Prostate gland (tissue), 2 donors: ENCODE results near the gene FOS. TPM values are rescaled to one million over a fixed set of nuclear protein-coding genes. Genes with fewer than 3 reads are reported as not detected.

Experiments used
- DNase-seq: peaks from one replicate; pipeline ENCODE4 v3.0.0-alpha.2; 2019; ENCODE audit warnings: low spot score
- H3K27ac ChIP-seq, 2 donors: fragments of 200-600 bp; sonication (generic); 2 replicates each; pipeline ENCODE4 v1.5.1; 2017 to 2019
- H3K27me3 ChIP-seq: fragments of 200-600 bp; sonication (generic); replicated peaks from 2 replicates; pipeline ENCODE4 v1.5.1; 2019; ENCODE audit not compliant: insufficient read depth
- H3K36me3 ChIP-seq, 2 donors: fragments of 200-600 bp; sonication (generic); 1 replicate in 1 of 2; 2 replicates in 1 of 2; pipeline versions ENCODE4 v1.5.1 to v1.8.1; 2017 to 2019
- H3K4me1 ChIP-seq: fragments of 200-600 bp; sonication (generic); replicated peaks from 2 replicates; pipeline ENCODE4 v1.5.1; 2019
- H3K4me3 ChIP-seq, 2 donors: fragments of 200-600 bp; sonication (generic); 2 replicates each; pipeline ENCODE4 v1.5.1; 2017 to 2019
- H3K9me3 ChIP-seq: fragments of 200-600 bp; sonication (generic); 2 replicates; pipeline ENCODE4 v1.5.1; 2017
- CTCF ChIP-seq, 4 experiments: fragments of 200-600 bp in 2 of 4; fragments of 450-650 bp in 2 of 4; sonication (generic) in 2 of 4; IDR thresholded peaks; 1 replicate in 3 of 4; 2 replicates in 1 of 4; pipeline ENCODE4 v1.5.1; 2016 to 2019; ENCODE audit warnings: antibody characterized with exemption in 4 of 4, mild to moderate bottlenecking in 2 of 4, moderate library complexity in 2 of 4
- POLR2A ChIP-seq: fragments of 450-650 bp; IDR thresholded peaks from one replicate; pipeline ENCODE4 v1.6.1; 2016; ENCODE audit warnings: antibody characterized with exemption, mild to moderate bottlenecking
- POLR2AphosphoS5 ChIP-seq: sonication (generic); formaldehyde crosslinking; IDR thresholded peaks from one replicate; pipeline ENCODE4 v1.6.1; 2017; ENCODE audit warnings: antibody characterized with exemption
- WGBS: methylation state at CpG from one replicate; pipeline ENCODE4 v1.1.5; 2018; 5-methylcytosine and 5-hydroxymethylcytosine counted together
- intact Hi-C: fragments of 100-400 bp; cut with DNase I; formaldehyde crosslinking; loops from one replicate; pipeline ENCODE4 v1.14.2; 2022
- total RNA-seq, 2 donors: library from RNA; depleted of rRNA; stranded (reverse); fragments of >200 nt; gene quantifications; one replicate each; pipeline ENCODE4 v1.1.0, GENCODE V29; 2016

FOS gene
- total RNA-seq, 2 donors from 2014 or later, result 73.9 to 127 TPM

- TF ChIP-seq CTCF (IDR thresholded peaks at IDR 0.05), result peak in 1 of 4 experiments; percentile 18
- TF ChIP-seq POLR2A, result no peak
- no peak for TF ChIP-seq POLR2AphosphoS5
- no peaks in the 10 kb centered on the region for H3K9me3 ChIP-seq
- intact Hi-C loops, result loop anchor here (2.0 to 5.0 kb wide), 2 partner anchors 17 to 82 kb away; partner anchors contain the start of gene TMED10
- H3K4me1 ChIP-seq, result peaks cover 26% of the 10 kb centered on the region
- no peaks in the 10 kb centered on the region for H3K36me3 ChIP-seq
- H3K4me3 ChIP-seq, result peak overlapping the region; percentile 18 to 29
- H3K27ac ChIP-seq, result peak overlapping the region; percentile 93 to 97
- no peaks in the 10 kb centered on the region for H3K27me3 ChIP-seq
- 7% methylated on average over 7 of the region's 7 CpGs for WGBS
- DNase-seq, result no peak
Measured at GRCh38 chr14:75259510-75259855, 19.1 kb upstream of the FOS start.

GRCh38 chr14:75260025-75260763 is 18.4 kb upstream of the FOS start:
- H3K27ac ChIP-seq, result peak overlapping the region; percentile 93 to 97
- WGBS, result 21% methylated on average over 8 of the region's 8 CpGs
- no peak for TF ChIP-seq POLR2A
- no peak for TF ChIP-seq CTCF (IDR thresholded peaks at IDR 0.05)
- no peak for TF ChIP-seq POLR2AphosphoS5
- intact Hi-C loops, result no loop called here
- peaks cover 26% of the 10 kb centered on the region for H3K4me1 ChIP-seq
- H3K4me3 ChIP-seq, result no peak overlapping the region
- H3K9me3 ChIP-seq, result no peaks in the 10 kb centered on the region
- no peaks in the 10 kb centered on the region for H3K36me3 ChIP-seq
- DNase-seq, result no peak
- H3K27me3 ChIP-seq, result no peaks in the 10 kb centered on the region

- no peak overlapping the region for H3K27ac ChIP-seq
- no peak for DNase-seq
- H3K9me3 ChIP-seq, result no peaks in the 10 kb centered on the region
- H3K27me3 ChIP-seq, result no peaks in the 10 kb centered on the region
- peaks cover 22% of the 10 kb centered on the region for H3K4me1 ChIP-seq
- whole genome bisulfite sequencing, result 95% methylated on average over 5 of the region's 5 CpGs
- no peaks in the 10 kb centered on the region for H3K36me3 ChIP-seq
- TF ChIP-seq CTCF (IDR thresholded peaks at IDR 0.05) (no peak), POLR2A (no peak), POLR2AphosphoS5 (no peak)
- intact Hi-C loops, result no loop called here
- no peak overlapping the region for H3K4me3 ChIP-seq
Measured at GRCh38 chr14:75261820-75262219, 16.8 kb upstream of the FOS start.

- H3K27me3 ChIP-seq, result no peaks in the 10 kb centered on the region
- 92% methylated on average over 2 of the region's 2 CpGs for WGBS
- H3K4me1 ChIP-seq, result peaks cover 20% of the 10 kb centered on the region
- no peaks in the 10 kb centered on the region for H3K36me3 ChIP-seq
- no peak overlapping the region for H3K27ac ChIP-seq
- intact Hi-C loops, result no loop called here
- H3K9me3 ChIP-seq, result no peaks in the 10 kb centered on the region
- TF ChIP-seq CTCF (IDR thresholded peaks at IDR 0.05) (no peak), POLR2AphosphoS5 (no peak), POLR2A (no peak)
- DNase-seq, result no peak
- H3K4me3 ChIP-seq, result no peak overlapping the region
Measured at GRCh38 chr14:75262641-75263040, 16.0 kb upstream of the FOS start.

GRCh38 chr14:75264036-75264435 is 14.6 kb upstream of the FOS start:
- 43% methylated on average over 3 of the region's 3 CpGs for WGBS
- Histone ChIP-seq H3K9me3 (no peaks in the 10 kb centered on the region), H3K36me3 (no peaks in the 10 kb centered on the region), H3K27ac (peak overlapping the region; percentile 48 to 60), H3K4me1 (peaks cover 14% of the 10 kb centered on the region), H3K4me3 (no peak overlapping the region), H3K27me3 (no peaks in the 10 kb centered on the region)
- TF ChIP-seq CTCF (IDR thresholded peaks at IDR 0.05), result peak in 1 of 4 experiments; percentile 32
- TF ChIP-seq POLR2A, result peak; percentile 21
- peak; percentile 91 for TF ChIP-seq POLR2AphosphoS5
- intact Hi-C loops, result no loop called here
- DNase-seq, result peak; percentile 88
